Panc1 (cell line): ENCODE results near the gene CCNI. TPM values are rescaled to one million over a fixed set of nuclear protein-coding genes. Genes with fewer than 3 reads are reported as not detected.

Experiments
- ATAC-seq: fragments of 200-7000 bp; cut with Tn5 transposase; 2 replicates; pipeline ENCODE4 v1.9.1; 2020; ENCODE audit warnings: mild to moderate bottlenecking, moderate library complexity
- BruUV-seq: library from RNA; stranded (reverse); fragments of 400-500 nt; replicated peaks from 2 replicates; lab custom pipeline; 2021; lab: Mats Ljungman, UMichigan
- CTCF ChIA-PET: fragments of 300-600 bp; sonication (Branson Sonifier 250); formaldehyde crosslinking; loops from one replicate; lab custom pipeline; 2022; ENCODE audit warnings: antibody characterized with exemption; lab: Charles Lee
- POLR2A ChIA-PET: fragments of 300-600 bp; sonication (Branson Sonifier 250); formaldehyde crosslinking; loops from one replicate; lab custom pipeline; 2022; ENCODE audit warnings: antibody characterized with exemption; lab: Charles Lee
- DNase-seq: peaks from one replicate; pipeline ENCODE4 v3.0.0-alpha.2; 2010; ENCODE audit warnings: low read depth, low spot score
- H3K27ac ChIP-seq: 2 replicates; pipeline ENCODE4 v1.5.1; 2011; ENCODE audit warnings: mild to moderate bottlenecking, low read length, inconsistent platforms
- H3K27me3 ChIP-seq: fragments of 200-500 bp; sonication (Bioruptor generic); 2 replicates; pipeline ENCODE4 v1.6.0; 2014; ENCODE audit warnings: low read length, inconsistent platforms; ENCODE audit not compliant: control insufficient read depth, insufficient read depth
- H3K36me3 ChIP-seq: fragments of 200-500 bp; sonication (Bioruptor generic); 2 replicates; pipeline ENCODE4 v1.5.1; 2014; ENCODE audit warnings: inconsistent platforms, mild to moderate bottlenecking, low read length, moderate library complexity; ENCODE audit not compliant: control insufficient read depth, insufficient read depth
- H3K4me1 ChIP-seq: 2 replicates; pipeline ENCODE4 v1.5.1; 2011; ENCODE audit warnings: inconsistent platforms, mild to moderate bottlenecking, low read length, moderate library complexity; ENCODE audit not compliant: control insufficient read depth, insufficient read depth
- H3K4me3 ChIP-seq, 2 experiments: 2 replicates each; pipeline ENCODE4 v1.5.1; 2011 to 2012; ENCODE audit warnings: low read depth in 2 of 2, low read length in 2 of 2, mild to moderate bottlenecking in 2 of 2, inconsistent platforms in 1 of 2, moderate library complexity in 1 of 2
- H3K9me3 ChIP-seq: fragments of 200-500 bp; sonication (Bioruptor generic); 2 replicates; pipeline ENCODE4 v1.5.1; 2014; ENCODE audit warnings: low read depth, mild to moderate bottlenecking, inconsistent platforms, low read length, moderate library complexity; ENCODE audit not compliant: control insufficient read depth, insufficient read depth
- CTCF ChIP-seq: fragments of 450-650 bp; IDR thresholded peaks from 2 replicates; pipeline ENCODE4 v1.5.1; 2017; ENCODE audit warnings: mild to moderate bottlenecking
- POLR2AphosphoS5 ChIP-seq: IDR thresholded peaks from 2 replicates; pipeline ENCODE4 v1.6.1; 2012; ENCODE audit warnings: mild to moderate bottlenecking, low read depth, low read length, moderate library complexity
- REST ChIP-seq, 2 experiments: IDR thresholded peaks; 2 replicates each; pipeline ENCODE4 v1.6.1; 2011 to 2012; ENCODE audit warnings: low read depth in 2 of 2, control low read depth in 1 of 2, low read length in 1 of 2, mild to moderate bottlenecking in 1 of 2, moderate library complexity in 1 of 2; ENCODE audit not compliant: insufficient read depth in 1 of 2
- SIN3A ChIP-seq: IDR thresholded peaks from 2 replicates; pipeline ENCODE4 v1.6.1; 2012; ENCODE audit warnings: low read depth, mild to moderate bottlenecking, low read length, moderate library complexity, borderline replicate concordance; ENCODE audit not compliant: insufficient read depth
- TCF7L2 ChIP-seq: IDR thresholded peaks from 2 replicates; pipeline ENCODE4 v1.6.1; 2011; ENCODE audit warnings: mild to moderate bottlenecking, low read depth, low read length, inconsistent platforms
- in situ Hi-C: cut with HindIII; loops from 2 replicates; pipeline ENCODE4 v1.10.0; 2016; ENCODE audit warnings: low sequenced_read_pairs, low pct_unique_long_range_greater_than_20kb
- intact Hi-C: fragments of 100-400 bp; cut with micrococcal nuclease; formaldehyde crosslinking; loops from one replicate; pipeline ENCODE4 v1.10.0; 2022; ENCODE audit not compliant: unreplicated experiment
- total RNA-seq: library from RNA; stranded (reverse); gene quantifications from one replicate; pipeline ENCODE4 v1.2.1, GENCODE V29; 2021; ENCODE audit not compliant: unreplicated experiment

CCNI gene
- total RNA-seq, 1 experiment from 2014 or later = 125 TPM

DNA sequence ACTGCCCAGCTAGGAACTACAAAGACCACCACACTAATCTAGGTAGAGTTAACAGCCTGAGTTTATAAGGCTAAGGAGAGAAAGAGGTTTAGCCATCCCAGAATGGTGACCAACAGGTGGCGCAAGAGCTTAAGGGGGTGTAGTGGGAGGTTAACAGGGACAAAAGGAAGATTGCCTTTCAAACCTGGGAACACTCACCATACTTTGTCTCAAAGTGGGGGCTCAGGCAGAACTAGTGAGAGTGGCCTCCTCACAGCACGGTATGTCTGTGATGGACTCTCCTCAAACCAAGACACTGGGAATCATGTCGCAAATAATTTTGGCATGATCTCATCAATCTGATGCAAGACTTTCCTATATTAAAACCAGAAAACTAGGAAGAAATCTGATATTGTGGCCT lies 23.4 kb downstream of the CCNI start:
- in situ Hi-C loops (no loop called here), intact Hi-C loops (no loop called here)
- Histone ChIP-seq H3K4me3 (no peak overlapping the region), H3K27ac (no peak overlapping the region), H3K27me3 (no peaks in the 10 kb centered on the region), H3K36me3 (peaks cover 34% of the 10 kb centered on the region), H3K4me1 (no peaks in the 10 kb centered on the region), H3K9me3 (no peaks in the 10 kb centered on the region)
- POLR2A ChIA-PET = interaction anchor here (0.6 kb wide), 1 partner anchor 563 kb away, joined by 7 read pairs; no protein-coding TSS in a partner anchor
- CTCF ChIA-PET = interaction anchor here (0.6 to 0.7 kb wide), 2 partner anchors 69 to 112 kb away, joined by 3 read pairs; no protein-coding TSS in a partner anchor
- BruUV-seq = no TSS peak
- DNase-seq = no peak
- TF ChIP-seq TCF7L2 (no peak), CTCF (peak; percentile 69)
- peak; percentile 58; the same call in 1 of the 2 replicates for ATAC-seq

DNA sequence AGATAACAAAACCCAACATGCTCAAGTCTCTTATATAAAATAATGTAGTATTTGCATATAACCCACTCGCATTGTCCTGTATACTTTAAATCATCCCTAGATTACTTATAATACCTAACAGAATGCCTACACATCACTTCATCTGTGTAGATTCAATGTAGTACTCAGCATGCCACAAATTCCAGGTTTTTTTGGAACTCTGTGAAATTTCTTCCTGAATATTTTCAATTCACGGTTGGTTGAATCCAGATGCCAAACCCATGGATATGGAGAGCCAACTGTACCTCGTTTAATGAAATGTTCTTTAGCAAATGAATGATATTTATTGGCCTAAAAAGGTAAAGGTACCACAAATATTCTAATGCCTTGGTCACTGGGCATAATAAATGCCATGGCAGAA lies 24.8 kb downstream of the CCNI start:
- H3K4me3 ChIP-seq = no peak overlapping the region
- in situ Hi-C loops = no loop called here
- H3K36me3 ChIP-seq = peaks cover 26% of the 10 kb centered on the region
- TF ChIP-seq CTCF = no peak
- no peak for TF ChIP-seq TCF7L2
- TF ChIP-seq REST (IDR thresholded peaks at IDR 0.05; ENCODE audit: insufficient read depth in 1 of 2, low read depth in 2 of 2, low read length in 1 of 2) = no peak
- no peak for TF ChIP-seq POLR2AphosphoS5
- TF ChIP-seq SIN3A = no peak
- ChIA-PET CTCF (no interaction called here), POLR2A (no interaction called here)
- BruUV-seq = no TSS peak
- H3K4me1 ChIP-seq = no peaks in the 10 kb centered on the region
- ATAC-seq (no peak), DNase-seq (no peak)
- H3K9me3 ChIP-seq = no peaks in the 10 kb centered on the region
- H3K27me3 ChIP-seq = no peaks in the 10 kb centered on the region
- intact Hi-C loops = no loop called here
- no peak overlapping the region for H3K27ac ChIP-seq
